IPS-20b (cell line): ENCODE results near the gene SCOC.
"Not testable (repeated sequence)": the region's sequence is repeated elsewhere in the genome, so short reads cannot be mapped to it uniquely, and the experiment has no call there.

Experiments
- H3K27ac ChIP-seq: one replicate; pipeline ENCODE4 v1.5.1; 2013; ENCODE audit warnings: low read length
- H3K27me3 ChIP-seq: 2 replicates; pipeline ENCODE4 v1.6.1; 2013; ENCODE audit warnings: mild to moderate bottlenecking, low read length, inconsistent platforms; ENCODE audit not compliant: insufficient read depth
- H3K36me3 ChIP-seq: 2 replicates; pipeline ENCODE4 v1.6.1; 2013; ENCODE audit warnings: low read depth, mild to moderate bottlenecking, inconsistent platforms, low read length, moderate library complexity; ENCODE audit not compliant: insufficient read depth
- H3K4me1 ChIP-seq: 2 replicates; pipeline ENCODE4 v1.6.1; 2013; ENCODE audit warnings: mild to moderate bottlenecking, control low read depth, inconsistent platforms, low read length, moderate library complexity; ENCODE audit not compliant: insufficient read depth
- H3K4me3 ChIP-seq: 2 replicates; pipeline ENCODE4 v1.5.1; 2013; ENCODE audit warnings: mild to moderate bottlenecking, low read length, inconsistent platforms
- H3K9ac ChIP-seq: 2 replicates; pipeline ENCODE4 v1.6.1; 2013; ENCODE audit warnings: low read depth, mild to moderate bottlenecking, inconsistent platforms, low read length, moderate library complexity
- H3K9me3 ChIP-seq: 2 replicates; pipeline ENCODE4 v1.6.1; 2013; ENCODE audit warnings: mild to moderate bottlenecking, low read depth, low read length, inconsistent platforms; ENCODE audit not compliant: insufficient read depth

SCOC gene

DNA sequence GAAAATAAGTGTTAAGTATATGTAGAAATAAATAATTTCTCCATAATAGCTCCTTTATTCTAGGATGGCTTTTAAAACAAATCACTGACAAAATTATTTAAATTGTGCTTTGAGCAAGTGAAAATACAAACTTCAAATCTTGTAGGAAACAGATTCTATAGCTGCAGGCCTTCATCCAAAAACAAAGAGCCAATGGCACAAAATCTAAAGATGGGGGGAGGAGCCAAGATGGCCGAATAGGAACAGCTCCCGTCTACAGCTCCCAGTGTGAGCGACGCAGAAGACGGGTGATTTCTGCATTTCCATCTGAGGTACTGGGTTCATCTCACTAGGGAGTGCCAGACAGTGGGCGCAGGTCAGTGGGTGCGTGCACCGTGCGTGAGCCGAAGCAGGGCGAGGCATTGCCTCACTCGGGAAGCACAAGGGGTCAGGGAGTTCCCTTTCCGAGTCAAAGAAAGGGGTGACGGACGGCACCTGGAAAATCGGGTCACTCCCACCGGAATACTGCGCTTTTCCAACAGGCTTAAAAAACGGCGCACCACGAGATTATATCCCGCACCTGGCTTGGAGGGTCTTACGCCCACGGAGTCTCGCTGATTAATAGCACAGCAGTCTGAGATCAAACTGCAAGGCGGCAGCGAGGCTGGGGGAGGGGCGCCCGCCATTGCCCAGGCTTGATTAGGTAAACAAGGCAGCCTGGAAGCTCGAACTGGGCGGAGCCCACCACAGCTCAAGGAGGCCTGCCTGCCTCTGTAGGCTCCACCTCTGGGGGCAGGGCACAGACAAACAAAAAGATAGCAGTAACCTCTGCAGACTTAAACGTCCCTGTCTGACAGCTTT is 39.9 kb downstream of the SCOC start:
- not testable (repeated sequence) for H3K36me3 ChIP-seq, H3K9me3 ChIP-seq, H3K4me3 ChIP-seq, H3K4me1 ChIP-seq, H3K27me3 ChIP-seq, H3K9ac ChIP-seq, H3K27ac ChIP-seq

DNA sequence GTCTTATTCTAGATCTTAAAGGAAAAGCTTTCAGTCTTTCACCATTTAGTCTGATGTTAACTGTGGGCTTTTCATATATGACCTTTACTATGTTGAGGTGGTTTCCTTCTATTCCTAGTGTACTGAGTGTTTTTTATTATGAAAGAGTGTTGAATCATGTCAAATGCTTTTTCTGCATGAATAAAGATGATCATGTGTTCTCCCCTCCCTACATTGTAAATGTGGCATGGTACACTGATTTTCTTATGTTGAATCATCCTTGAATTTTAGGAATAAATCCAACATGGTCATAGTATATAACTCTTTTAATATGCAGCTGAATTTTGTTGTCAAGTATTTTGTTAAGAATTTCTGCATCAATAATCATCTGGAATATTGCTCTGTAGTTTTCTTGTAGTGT is 49.7 kb downstream of the SCOC start:
- no peak overlapping the region for H3K9ac ChIP-seq

DNA sequence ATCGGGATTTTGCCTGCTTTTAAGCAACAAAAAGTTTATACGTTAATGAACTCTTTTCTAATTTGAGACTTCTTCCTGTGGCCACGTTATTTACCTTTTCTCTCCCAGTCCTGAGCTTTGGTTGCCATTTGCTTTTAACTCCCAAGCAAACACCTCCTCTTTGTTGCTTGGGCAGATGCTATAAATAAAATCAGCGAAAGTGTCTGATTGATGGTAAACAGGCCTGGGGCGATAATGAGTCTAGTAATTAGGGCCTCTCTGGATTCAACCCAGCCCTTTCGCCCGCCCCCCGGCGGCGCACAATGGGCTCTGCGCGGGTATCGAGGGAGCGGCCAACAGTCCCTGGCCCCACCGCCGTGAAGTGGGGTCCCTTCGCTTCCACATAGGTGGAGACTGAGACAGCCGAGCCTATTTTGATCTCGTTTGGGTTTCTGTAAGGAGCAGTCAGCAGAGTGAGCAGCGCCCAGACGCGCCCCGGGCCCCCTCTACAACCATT is 53.2 kb downstream of the SCOC start:
- Histone ChIP-seq H3K9me3 (no peaks in the 10 kb centered on the region), H3K9ac (peak overlapping the region; percentile 73; the same call in 1 of the 2 replicates), H3K4me3 (peak overlapping the region; percentile 80), H3K4me1 (no peaks in the 10 kb centered on the region), H3K27me3 (peaks cover 23% of the 10 kb centered on the region), H3K36me3 (no peaks in the 10 kb centered on the region), H3K27ac (no peak overlapping the region)

More for the DNA sequence above, 49.7 kb downstream of the SCOC start:
- Histone ChIP-seq H3K4me3 (no peak overlapping the region), H3K9me3 (no peaks in the 10 kb centered on the region), H3K36me3 (no peaks in the 10 kb centered on the region), H3K27me3 (peaks cover 16% of the 10 kb centered on the region), H3K4me1 (no peaks in the 10 kb centered on the region), H3K27ac (no peak overlapping the region)

DNA sequence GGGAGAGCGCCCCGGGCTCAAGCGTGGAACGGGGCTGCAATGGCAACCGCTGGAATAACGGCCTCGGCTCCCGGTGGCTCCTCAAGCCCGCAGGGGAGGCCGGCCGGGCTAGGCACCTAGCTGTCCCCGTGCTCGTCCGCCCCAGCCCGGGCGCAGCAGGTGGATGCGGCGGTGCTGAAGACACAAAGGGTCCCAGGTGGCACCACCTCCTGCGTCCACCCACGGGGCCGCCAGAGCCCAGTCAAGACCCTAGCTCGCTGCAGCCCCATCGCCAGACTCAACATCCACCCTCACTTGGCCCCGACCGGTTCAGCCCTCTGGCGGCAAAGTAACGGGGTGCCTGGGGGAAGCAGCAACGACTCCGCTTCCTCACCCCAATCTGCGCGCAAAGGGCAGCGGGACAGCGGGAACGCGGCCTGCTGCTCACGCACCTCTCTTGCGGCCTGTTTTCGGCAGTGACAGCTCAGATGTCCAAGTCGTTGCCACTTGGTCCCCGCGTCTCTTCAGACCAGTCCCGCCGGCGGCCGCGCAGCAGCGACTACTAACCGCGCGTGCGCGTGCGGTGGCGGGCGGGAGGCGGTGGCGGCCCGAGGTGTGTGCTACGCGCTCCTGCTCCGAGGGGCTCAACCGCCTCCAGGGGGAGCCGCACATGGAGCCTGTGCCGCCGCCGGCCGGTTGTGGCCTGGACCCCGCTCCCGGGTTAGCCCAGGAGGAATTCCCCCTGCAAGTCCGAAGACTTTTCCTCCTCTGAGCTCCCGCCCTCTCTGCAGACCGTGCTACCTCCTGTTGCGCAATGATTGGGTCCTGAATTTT is 53.9 kb downstream of the SCOC start, which contains the start of gene CLGN:
Gene CLGN, minus strand, starts transcription at position 543 of the 813 bp plus-strand sequence. CDS start 14,570 bp downstream, outside the sequence.
- Histone ChIP-seq H3K4me1 (no peaks in the 10 kb centered on the region), H3K9me3 (no peaks in the 10 kb centered on the region), H3K9ac (peak within 1 kb of the TSS; percentile 73), H3K27ac (no peak within 1 kb of the TSS), H3K4me3 (peak within 1 kb of the TSS; percentile 80), H3K36me3 (no peaks in the 10 kb centered on the region), H3K27me3 (peaks cover 23% of the 10 kb centered on the region)

GRCh38 chr4:140427919-140428471 is 54.5 kb downstream of the SCOC start:
- no peak overlapping the region for H3K27ac ChIP-seq
- H3K9ac ChIP-seq, result peak overlapping the region; percentile 33; the same call in 1 of the 2 replicates
- H3K27me3 ChIP-seq, result peaks cover 23% of the 10 kb centered on the region

More at GRCh38 chr4:140427919-140428471, 54.5 kb downstream of the SCOC start:
- Histone ChIP-seq H3K9me3 (no peaks in the 10 kb centered on the region), H3K36me3 (no peaks in the 10 kb centered on the region), H3K4me3 (peak overlapping the region; percentile 80), H3K4me1 (no peaks in the 10 kb centered on the region)
